ENCODE data around the gene MRPL52.

DNA sequence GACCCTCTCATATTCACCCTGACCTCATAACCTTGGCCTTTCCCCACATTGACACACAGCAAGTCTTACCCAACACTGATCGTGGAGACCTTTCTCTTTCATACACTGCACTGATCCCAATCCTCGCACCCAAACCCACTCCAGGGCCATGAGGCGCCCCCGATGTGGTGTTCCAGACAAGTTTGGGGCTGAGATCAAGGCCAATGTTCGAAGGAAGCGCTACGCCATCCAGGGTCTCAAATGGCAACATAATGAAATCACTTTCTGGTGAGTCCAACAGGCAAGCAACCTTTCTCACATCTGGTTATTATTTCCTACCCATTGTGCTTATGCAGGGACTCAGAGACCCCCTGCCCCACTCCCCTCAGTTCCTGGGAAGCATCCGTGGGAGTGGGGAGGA lies 12.1 kb downstream of the MRPL52 start:
- TF ChIP-seq, protein P1, sequence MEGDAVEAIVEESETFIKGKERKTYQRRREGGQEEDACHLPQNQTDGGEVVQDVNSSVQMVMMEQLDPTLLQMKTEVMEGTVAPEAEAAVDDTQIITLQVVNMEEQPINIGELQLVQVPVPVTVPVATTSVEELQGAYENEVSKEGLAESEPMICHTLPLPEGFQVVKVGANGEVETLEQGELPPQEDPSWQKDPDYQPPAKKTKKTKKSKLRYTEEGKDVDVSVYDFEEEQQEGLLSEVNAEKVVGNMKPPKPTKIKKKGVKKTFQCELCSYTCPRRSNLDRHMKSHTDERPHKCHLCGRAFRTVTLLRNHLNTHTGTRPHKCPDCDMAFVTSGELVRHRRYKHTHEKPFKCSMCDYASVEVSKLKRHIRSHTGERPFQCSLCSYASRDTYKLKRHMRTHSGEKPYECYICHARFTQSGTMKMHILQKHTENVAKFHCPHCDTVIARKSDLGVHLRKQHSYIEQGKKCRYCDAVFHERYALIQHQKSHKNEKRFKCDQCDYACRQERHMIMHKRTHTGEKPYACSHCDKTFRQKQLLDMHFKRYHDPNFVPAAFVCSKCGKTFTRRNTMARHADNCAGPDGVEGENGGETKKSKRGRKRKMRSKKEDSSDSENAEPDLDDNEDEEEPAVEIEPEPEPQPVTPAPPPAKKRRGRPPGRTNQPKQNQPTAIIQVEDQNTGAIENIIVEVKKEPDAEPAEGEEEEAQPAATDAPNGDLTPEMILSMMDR (IDR thresholded peaks at IDR 0.05), result no peak
- TF ChIP-seq POLR2AphosphoS5 (IDR thresholded peaks at IDR 0.05), result no peak
- no peak for TF ChIP-seq POLR2A (IDR thresholded peaks at IDR 0.05)
- no peak for TF ChIP-seq EP300 (IDR thresholded peaks at IDR 0.05)
